Activated CD8-positive, alpha-beta memory T cell treated with anti-CD3 and anti-CD28 coated beads for 1 hour (primary cell): Measurements from ENCODE around the gene PLEKHH1.
"Not testable (repeated sequence)": the region's sequence is repeated elsewhere in the genome, so short reads cannot be mapped to it uniquely, and the experiment has no call there.

Experiments
- DNase-seq, 2 donors: peaks; one replicate each; pipeline ENCODE4 v3.0.0-alpha.2; 2020; ENCODE audit warnings: low read depth in 1 of 2; ENCODE audit errors: extremely low read depth in 1 of 2

The PLEKHH1 gene

GRCh38 chr14:67529947-67530935 is 2.8 kb upstream of the PLEKHH1 start:
- no peak for DNase-seq

DNA sequence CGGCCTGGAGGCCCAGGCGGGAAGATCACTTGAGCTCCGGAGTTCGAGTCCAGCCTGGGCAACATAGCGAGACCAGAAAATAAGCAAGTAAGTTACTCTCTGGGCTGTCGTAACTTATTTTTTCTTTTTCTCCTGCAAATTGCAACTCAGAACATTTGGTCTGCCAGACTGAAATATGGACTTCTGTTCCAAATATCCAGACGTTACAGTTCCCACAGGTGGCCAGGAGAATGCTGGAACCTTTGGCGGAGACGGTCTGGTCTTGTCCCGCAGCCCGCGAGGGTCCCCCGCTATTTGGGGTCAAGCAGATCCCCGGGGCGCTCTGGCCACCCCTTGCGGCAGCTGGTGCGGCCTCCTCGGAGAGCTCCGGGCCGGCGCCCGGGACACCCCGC is 488 bp upstream of the PLEKHH1 start:
- no peak for DNase-seq

DNA sequence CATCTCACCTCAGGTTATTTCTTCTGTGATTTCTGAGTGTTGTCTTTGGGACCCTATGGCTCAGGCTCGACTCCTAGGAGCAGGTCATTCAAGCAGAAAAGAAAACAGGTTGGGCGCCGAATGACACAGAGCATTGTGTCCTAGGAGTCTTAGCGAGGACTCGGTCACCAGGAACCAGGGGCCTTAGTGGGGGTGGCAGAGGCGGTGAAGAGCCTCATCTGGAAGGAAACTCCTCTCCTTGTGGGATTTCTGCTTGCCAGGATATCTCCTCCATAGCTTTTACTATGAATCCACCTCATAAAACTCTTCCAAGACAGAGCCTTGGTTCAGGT is 630 bp downstream of the PLEKHH1 start:
- no peak for DNase-seq

- no peak for DNase-seq
Observed at GRCh38 chr14:67536087-67536486, 3.0 kb downstream of the PLEKHH1 start.

- DNase-seq: no peak
Observed at GRCh38 chr14:67537736-67538135, 4.6 kb downstream of the PLEKHH1 start.

GRCh38 chr14:67538501-67538900 is 5.4 kb downstream of the PLEKHH1 start:
- no peak for DNase-seq

- DNase-seq: no peak
Observed at GRCh38 chr14:67539116-67539515, 6.0 kb downstream of the PLEKHH1 start.

DNA sequence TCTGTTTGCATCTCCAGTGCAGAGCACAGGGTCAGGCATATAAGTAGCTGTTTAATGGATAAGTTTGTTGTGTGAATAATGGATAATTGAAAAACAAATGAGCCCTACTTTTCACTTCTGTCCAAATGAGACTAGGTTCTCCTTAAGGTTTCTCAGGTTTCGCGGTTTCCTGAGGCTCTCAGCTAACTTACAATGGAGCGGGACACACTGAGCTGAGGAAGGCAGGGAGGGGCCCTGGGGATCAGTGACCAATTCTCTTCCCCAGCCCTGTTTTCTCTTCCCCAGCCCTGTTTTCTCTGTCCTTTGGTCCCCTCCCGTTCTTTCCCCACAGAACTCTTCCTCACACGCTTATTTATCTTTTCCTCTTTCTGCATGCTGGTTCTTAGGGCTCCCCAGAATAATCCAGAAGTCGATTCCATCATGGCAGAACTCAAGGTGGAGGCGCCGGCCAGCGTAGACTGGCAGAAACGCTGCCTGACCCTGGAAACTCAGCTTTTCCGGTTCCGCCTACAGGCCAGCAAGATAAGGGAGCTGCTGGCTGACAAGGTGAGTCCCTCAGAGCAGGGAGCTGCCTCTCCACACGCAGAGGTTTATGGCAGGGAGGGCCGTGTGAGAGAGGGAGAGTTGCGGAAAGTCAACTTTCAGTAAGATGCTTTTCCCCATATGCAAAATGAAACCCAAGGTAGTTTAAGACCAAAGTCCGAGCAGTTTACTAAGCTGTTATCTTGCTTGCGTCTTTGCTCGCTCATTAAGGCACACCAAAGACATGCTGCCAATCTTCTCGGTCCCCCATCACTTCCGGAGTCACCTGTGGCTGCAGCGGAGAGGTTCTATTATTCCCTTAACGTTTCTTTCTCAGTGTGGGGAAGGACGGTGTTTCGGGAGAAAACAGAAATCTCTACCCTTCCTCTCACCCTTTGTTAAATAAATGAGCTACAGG is 8.6 kb downstream of the PLEKHH1 start:
- no peak for DNase-seq

GRCh38 chr14:67542620-67543019 is 9.5 kb downstream of the PLEKHH1 start:
- not testable (repeated sequence) for DNase-seq

- no peak for DNase-seq
Observed at GRCh38 chr14:67544590-67544989, 11.5 kb downstream of the PLEKHH1 start.

DNA sequence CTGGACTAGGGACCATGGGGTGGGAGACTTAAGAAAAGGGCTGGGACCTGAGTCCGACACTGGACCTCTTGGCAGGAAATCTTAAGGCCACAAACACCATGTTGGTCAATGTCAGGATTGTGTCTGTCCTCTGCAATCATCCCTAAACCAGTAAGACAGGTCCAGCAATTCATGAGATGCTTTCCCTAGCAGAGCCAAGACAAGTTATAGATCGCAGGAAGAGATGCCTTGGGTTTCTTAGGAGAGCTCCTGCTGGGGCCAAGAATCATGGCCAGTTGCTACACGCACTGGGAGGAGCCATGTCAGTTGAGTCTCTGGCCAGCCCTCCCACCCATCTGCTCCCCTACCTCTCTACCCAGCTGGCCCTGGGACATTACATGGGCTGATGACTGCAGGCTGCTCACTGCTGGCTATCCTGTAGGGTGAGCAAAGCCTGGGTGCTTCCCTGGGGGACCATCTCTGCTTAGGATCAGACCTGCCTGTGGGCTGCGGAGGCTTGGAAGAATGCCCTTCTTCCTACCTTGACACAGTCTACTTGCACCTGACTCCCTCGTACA is 14.2 kb downstream of the PLEKHH1 start:
- no peak for DNase-seq

DNA sequence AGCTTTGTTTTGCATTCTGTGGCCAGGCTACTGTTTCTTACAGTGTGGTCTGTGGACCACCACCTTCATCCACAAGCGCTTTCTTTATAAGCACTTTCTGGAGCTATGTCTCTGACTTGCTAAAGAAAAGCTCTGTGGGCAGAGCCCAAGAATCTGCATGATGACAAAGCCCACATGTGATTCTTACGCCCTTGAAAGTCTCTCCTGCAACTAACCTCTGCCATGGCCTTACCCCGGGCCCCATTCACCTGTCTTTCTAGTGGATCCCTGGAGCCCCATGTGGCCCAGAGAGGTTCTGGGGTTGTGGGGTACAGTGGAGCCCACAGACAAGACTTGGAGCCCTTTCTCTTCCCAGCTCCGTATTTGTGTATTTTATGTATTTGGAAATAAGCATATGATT is 16.6 kb downstream of the PLEKHH1 start:
- DNase-seq: no peak

GRCh38 chr14:67551123-67551522 is 18.0 kb downstream of the PLEKHH1 start:
- DNase-seq: no peak

DNA sequence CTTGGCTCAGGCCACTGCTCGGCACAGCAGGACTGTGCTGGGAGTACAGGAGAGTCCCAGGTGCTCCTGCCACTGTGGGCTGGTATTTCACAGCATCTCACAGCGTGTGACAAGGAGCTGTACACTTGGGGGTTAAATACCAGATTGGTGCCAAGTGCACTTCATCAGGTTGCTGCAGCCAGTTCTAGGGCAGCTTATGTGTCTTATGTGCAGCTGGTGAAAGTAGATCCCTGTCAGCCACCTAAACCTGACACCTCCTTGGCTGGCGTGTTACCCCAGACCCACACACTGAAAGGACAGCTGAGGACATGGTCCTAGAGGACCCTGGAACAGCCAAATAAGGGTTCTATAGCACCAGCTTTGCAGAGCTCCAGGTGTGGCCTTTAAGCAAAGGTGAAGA is 18.9 kb downstream of the PLEKHH1 start:
- no peak for DNase-seq

- DNase-seq: no peak
Observed at GRCh38 chr14:67553547-67553946, 20.5 kb downstream of the PLEKHH1 start.

DNA sequence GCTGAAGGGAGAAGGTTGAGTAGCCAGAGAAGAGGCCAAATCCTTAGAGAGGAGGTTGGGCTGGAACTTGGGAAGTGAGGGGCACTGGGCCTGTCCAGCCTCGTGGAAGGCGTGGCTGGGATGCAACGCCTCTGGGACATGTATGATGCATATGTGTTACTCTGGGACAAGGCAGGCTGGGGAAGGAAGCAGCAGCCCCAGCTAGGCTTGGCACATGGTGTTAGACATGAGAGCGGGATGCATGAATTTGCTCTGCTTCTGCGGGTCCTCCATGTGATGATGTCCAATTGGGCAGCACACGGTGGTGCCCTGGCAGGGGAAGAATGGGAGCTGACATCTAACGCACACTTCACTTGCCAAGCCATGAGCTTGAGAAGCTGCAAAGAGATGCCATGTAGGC is 21.3 kb downstream of the PLEKHH1 start:
- DNase-seq: no peak

DNA sequence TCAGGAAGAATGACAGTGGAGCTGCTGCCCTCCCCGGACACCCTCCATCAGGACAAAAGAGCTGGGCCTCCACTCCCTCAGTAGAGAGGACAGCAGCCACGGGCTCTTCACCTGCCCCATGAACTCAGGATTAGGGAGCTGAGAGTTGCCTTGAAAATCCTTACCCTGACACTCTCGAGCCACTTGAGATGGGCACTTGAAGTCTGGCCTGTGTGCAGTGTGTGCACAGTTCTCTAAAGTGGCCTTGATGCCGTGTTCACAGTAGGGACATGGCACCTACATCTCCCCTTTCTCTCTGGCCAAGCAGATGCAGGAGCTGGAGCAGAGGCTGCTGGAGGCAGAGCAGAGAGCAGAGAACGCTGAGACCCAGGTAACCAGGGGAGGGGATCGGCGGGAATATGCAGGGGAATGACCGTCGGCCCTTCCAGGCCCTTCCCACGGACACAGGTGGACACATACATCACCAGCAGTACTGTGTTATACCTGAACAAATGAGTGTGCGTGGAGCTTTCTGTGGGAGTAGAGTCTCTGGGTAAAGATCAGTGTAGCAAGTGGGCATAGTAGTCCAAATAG is 22.5 kb downstream of the PLEKHH1 start:
- DNase-seq: no peak

- no peak for DNase-seq
Observed at GRCh38 chr14:67556671-67557070, 23.6 kb downstream of the PLEKHH1 start.

DNA sequence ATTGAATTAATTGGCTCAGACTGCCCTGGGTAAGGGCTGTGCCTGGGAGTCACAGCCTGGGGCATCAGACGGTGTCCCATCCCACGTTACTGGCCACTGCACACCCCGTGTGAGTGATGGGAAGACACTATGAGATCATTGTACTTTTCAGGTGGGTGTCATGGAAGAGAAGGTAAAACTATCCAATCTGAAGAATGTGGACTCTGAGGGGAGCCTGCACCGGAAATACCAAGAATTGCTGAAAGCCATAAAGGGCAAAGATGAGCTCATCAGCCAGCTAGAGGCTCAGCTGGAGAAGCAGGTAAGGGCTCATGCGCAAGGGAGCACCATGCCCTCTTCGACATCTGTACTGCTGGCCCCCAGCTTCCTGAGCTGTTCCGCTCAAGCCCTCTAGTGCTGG is 24.0 kb downstream of the PLEKHH1 start:
- no peak for DNase-seq

DNA sequence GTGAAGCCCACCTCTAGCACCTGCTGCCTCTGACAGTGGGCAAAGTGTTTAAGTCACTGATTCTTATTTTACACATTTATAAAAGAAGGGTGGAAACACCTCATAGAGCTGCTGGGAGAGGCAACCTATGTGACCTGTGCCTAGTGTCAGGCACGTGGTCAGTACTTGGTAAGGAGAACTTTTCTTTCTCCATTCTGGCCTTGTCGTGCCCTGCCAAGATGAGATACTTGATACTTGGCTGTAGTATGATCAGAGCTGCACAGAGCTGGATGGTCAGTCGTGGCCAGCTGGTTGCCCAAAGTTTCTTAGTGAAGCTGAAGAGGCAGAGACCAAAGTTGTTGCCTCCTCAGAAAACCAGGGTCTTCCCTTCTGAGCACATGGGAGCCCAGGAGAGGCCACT is 24.6 kb downstream of the PLEKHH1 start:
- DNase-seq: no peak

- no peak for DNase-seq
Observed at GRCh38 chr14:67559639-67560038, 26.5 kb downstream of the PLEKHH1 start.
